Measurements from ENCODE around the gene CADPS. TPM values are rescaled to one million over a fixed set of nuclear protein-coding genes. Genes with fewer than 3 reads are reported as not detected.
A peak's percentile ranks its signal among the peaks of the same experiment; 100 is the strongest.

Gene CADPS
- total RNA-seq, 4 donors from 2014 or later = 0.31 to 14.4 (median 5.2) TPM

DNA sequence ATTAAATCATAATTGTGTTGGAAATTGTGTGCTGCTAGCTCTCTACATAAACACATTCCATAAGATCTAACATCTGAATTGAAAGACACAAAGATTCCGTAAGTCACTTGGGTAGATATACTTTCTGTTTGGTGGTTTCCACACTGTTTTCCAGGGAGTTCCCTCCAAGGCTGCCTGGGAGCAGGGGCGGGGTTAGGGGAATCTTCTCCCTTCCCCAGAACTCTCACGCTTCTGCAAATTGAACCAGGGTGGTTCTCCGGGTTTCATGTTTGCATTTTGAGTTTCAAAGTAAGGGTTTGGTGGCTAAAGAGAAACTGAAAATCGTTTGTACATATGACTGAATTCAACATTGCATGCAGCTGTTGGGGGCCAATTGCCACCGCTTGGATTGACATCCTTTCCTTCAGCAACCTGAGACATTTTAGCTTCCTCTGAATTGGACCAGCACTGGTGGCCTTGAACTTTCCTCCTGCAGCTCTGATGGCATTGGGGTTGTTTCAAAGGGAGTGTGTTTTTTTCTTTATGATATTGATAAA lies 309.1 kb downstream of the CADPS start:
- Histone ChIP-seq H3K4me3 (no peak overlapping the region), H3K4me1 (no peaks in the 10 kb centered on the region), H3K27me3 (no peaks in the 10 kb centered on the region), H3K27ac (no peak overlapping the region), H3K36me3 (no peaks in the 10 kb centered on the region), H3K9me3 (no peaks in the 10 kb centered on the region)
- ATAC-seq = no peak
- TF ChIP-seq POLR2AphosphoS5 (IDR thresholded peaks at IDR 0.05) = no peak
- 74% methylated on average over 6 of the region's 6 CpGs for WGBS, 2 donors (ENCODE audit: low coverage in 1 of 2)

DNA sequence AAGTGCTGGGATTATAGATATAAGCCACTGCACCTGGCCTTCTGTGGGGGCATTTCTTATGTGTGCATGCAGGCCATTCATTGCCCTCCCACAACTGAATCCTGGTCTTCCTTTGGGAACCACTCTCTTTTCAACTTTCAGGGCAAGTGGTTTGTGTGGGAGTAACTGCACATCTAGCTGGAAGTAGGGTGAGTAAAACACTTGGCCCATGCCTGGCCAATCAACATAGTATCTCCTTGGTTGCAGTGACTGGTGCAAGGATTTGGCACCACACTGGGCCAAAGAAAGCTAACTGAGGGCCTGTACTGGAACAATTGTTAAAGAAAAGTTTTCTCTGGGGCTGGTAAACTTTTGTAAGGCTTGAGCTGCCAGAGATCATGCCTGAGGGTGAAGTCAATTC lies 312.6 kb downstream of the CADPS start:
- no peak for ATAC-seq
- no peaks in the 10 kb centered on the region for H3K36me3 ChIP-seq
- no peaks in the 10 kb centered on the region for H3K27me3 ChIP-seq
- H3K4me1 ChIP-seq = no peaks in the 10 kb centered on the region
- no peaks in the 10 kb centered on the region for H3K9me3 ChIP-seq
- no peak overlapping the region for H3K27ac ChIP-seq
- TF ChIP-seq EP300 (IDR thresholded peaks at IDR 0.05) (no peak), POLR2AphosphoS5 (IDR thresholded peaks at IDR 0.05) (no peak), POLR2A (IDR thresholded peaks at IDR 0.05) (no peak)
- TF ChIP-seq, protein P1, sequence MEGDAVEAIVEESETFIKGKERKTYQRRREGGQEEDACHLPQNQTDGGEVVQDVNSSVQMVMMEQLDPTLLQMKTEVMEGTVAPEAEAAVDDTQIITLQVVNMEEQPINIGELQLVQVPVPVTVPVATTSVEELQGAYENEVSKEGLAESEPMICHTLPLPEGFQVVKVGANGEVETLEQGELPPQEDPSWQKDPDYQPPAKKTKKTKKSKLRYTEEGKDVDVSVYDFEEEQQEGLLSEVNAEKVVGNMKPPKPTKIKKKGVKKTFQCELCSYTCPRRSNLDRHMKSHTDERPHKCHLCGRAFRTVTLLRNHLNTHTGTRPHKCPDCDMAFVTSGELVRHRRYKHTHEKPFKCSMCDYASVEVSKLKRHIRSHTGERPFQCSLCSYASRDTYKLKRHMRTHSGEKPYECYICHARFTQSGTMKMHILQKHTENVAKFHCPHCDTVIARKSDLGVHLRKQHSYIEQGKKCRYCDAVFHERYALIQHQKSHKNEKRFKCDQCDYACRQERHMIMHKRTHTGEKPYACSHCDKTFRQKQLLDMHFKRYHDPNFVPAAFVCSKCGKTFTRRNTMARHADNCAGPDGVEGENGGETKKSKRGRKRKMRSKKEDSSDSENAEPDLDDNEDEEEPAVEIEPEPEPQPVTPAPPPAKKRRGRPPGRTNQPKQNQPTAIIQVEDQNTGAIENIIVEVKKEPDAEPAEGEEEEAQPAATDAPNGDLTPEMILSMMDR (IDR thresholded peaks at IDR 0.05) = no peak
- no peak overlapping the region for H3K4me3 ChIP-seq

DNA sequence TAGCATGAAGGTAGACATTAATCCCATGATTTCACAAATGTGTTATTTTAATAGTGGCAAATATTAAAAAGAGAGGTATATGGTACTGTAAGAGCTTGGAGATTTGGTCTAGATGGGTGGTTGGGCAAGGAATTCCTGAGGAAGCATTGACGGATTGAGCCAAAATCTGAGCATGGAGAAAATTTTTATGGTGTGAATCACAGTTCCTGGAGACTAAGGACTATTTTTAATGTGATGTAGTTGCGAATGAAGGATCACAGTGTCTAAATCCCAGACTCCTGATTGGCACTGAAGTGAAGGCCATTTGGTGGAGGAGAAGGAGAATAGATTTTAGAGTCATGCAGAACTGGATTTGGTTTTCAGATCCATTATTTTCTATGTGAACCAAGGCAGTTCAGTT lies 313.2 kb downstream of the CADPS start:
- ATAC-seq = no peak
- H3K36me3 ChIP-seq = no peaks in the 10 kb centered on the region
- H3K4me1 ChIP-seq = no peaks in the 10 kb centered on the region
- H3K4me3 ChIP-seq = no peak overlapping the region
- no peaks in the 10 kb centered on the region for H3K27me3 ChIP-seq
- no peak overlapping the region for H3K27ac ChIP-seq
- TF ChIP-seq POLR2A (IDR thresholded peaks at IDR 0.05) (no peak), EP300 (IDR thresholded peaks at IDR 0.05) (no peak), POLR2AphosphoS5 (IDR thresholded peaks at IDR 0.05) (no peak)
- TF ChIP-seq, protein P1 (IDR thresholded peaks at IDR 0.05) = no peak
- 29 to 32% methylated on average over 2 of the region's 2 CpGs for WGBS, 2 donors (ENCODE audit: low coverage in 1 of 2)
- no peaks in the 10 kb centered on the region for H3K9me3 ChIP-seq

DNA sequence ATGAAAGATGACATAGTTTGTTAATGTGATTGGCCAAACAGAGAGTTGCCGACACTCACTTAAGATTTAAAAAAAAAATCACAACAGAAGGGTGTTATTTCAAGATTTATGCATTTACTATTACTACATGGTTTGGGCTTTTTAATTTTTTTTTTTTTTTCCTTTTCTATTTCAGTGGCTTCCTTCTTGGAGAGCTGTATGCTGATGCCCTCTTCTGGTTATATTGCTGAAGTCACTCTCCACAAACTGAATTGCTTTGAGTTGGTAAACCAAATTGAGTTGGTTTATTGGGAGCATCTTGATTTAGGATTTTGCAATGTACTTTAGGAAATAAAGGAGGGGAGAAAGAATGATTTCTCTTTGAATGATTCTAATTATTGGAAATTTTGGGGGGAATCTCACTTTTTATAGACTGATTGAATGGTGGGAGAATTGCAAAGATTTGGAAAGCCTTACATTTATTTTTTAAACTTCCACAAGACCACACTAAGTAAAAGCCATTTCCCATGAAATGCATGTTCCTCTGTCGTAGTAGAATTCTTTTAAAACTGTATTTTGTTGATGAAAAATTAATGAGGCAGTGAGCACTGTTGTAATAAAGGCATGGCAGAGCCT lies 315.3 kb downstream of the CADPS start:
- 11 to 25% methylated on average over 2 of the region's 2 CpGs for WGBS, 2 donors (ENCODE audit: low coverage in 1 of 2)

DNA sequence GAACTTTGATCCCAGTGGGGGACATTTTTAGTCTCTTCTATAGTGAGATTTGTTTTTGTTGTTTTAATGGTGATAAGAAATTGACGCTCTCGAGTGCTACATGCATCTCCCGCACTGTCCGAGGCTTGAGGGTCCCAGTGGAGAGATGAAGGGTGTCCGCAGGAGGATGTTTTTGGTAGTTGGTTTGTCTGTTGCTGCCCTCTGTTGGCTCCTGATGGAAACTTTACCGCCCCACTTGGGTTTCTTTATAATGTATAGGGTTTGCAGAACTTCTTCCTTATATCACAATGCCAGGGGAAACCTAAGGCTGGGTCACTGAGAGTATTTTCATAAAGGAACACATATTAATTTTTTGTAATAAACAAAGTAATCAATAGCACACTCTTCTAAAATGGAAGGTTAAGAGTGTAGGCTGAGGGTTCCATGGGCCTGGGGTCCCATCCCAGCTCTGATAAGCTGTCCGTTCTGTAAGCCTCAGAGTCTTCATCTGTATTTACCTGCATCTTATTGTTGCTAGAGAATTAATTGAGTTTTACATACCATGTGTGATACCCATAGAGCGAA lies 316.6 kb downstream of the CADPS start:
- no peaks in the 10 kb centered on the region for H3K36me3 ChIP-seq
- 12 to 23% methylated on average over 7 to 8 of the region's 8 CpGs for WGBS, 2 donors (ENCODE audit: low coverage in 1 of 2)
- H3K27ac ChIP-seq = no peak overlapping the region
- ATAC-seq = no peak
- H3K27me3 ChIP-seq = no peaks in the 10 kb centered on the region
- no peaks in the 10 kb centered on the region for H3K4me1 ChIP-seq
- no peaks in the 10 kb centered on the region for H3K9me3 ChIP-seq
- H3K4me3 ChIP-seq = no peak overlapping the region
- TF ChIP-seq EP300 (IDR thresholded peaks at IDR 0.05) = no peak
- no peak for TF ChIP-seq POLR2A (IDR thresholded peaks at IDR 0.05)
- TF ChIP-seq, protein P1 (IDR thresholded peaks at IDR 0.05) = peak in 1 of 4 experiments; percentile 9

More for the DNA sequence above, 315.3 kb downstream of the CADPS start:
- no peaks in the 10 kb centered on the region for H3K27me3 ChIP-seq
- TF ChIP-seq POLR2AphosphoS5 (IDR thresholded peaks at IDR 0.05) = no peak
- TF ChIP-seq, protein P1 (IDR thresholded peaks at IDR 0.05) = peak in 1 of 4 experiments; percentile 9
- no peak overlapping the region for H3K4me3 ChIP-seq
- no peak for ATAC-seq
- H3K9me3 ChIP-seq = no peaks in the 10 kb centered on the region
- H3K27ac ChIP-seq = no peak overlapping the region
- H3K36me3 ChIP-seq = no peaks in the 10 kb centered on the region
- no peaks in the 10 kb centered on the region for H3K4me1 ChIP-seq
